ENCODE measurements around the gene TUBGCP3. TPM values are rescaled to one million over a fixed set of nuclear protein-coding genes. Genes with fewer than 3 reads are reported as not detected.

The TUBGCP3 gene
- total and polyA plus RNA-seq, 2 experiments from 2014 or later: 12.8 to 40.2 TPM

DNA sequence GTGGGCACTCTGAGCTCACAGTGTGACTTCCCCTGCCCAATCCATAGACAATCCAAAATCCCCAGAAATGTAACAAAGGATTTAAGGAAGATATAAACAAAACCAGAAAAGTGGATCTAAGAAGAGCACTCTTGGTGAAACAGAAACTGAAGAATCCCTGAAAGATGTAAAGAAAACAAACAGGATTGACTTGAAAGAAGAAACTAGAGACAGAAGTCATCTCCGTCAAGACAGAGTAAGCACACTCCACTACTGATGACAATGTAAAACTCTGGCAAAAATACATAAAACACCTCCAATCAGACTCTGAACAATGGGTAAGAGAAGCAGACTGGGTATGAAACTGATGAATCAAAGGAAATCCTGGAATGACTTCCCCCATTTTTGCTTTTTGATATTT, 13.5 kb downstream of the TUBGCP3 start:
- no peaks in the 10 kb centered on the region for H3F3A ChIP-seq (replicated peaks; ENCODE audit: low read depth)
- peaks cover 17% of the 10 kb centered on the region for H3K36me3 Mint-ChIP-seq (ENCODE audit: low read depth)
- ATAC-seq (no peak), DNase-seq (ENCODE audit: low spot score) (no peak)
- H3K36me3 ChIP-seq (ENCODE audit: insufficient read depth): 0 out of 2 replicates have a peak, but pooled peaks cover 2% of the 10 kb centered on the region
- H3K4me1 Mint-ChIP-seq: peaks cover 43% of the 10 kb centered on the region
- H3K27ac ChIP-seq (ENCODE audit: low read depth): 0 out of 2 replicates have a peak overlapping the region, but pooled peaks have one; percentile 16
- H2AFZ ChIP-seq: no peak overlapping the region
- H3K4me3 Mint-ChIP-seq: no peak overlapping the region
- peaks cover 45% of the 10 kb centered on the region for H3K4me1 ChIP-seq (ENCODE audit: insufficient read depth)
- no peak overlapping the region for H3K4me2 ChIP-seq
- peaks cover 19% of the 10 kb centered on the region for H4K20me1 ChIP-seq (replicated peaks; ENCODE audit: insufficient read depth)
- TF ChIP-seq CREB1 (CRISPR knock-in tag; IDR thresholded peaks at IDR 0.05; ENCODE audit: low read depth) (no peak), NANOG (IDR thresholded peaks at IDR 0.05; ENCODE audit: borderline replicate concordance) (no peak), POLR2AphosphoS5 (IDR thresholded peaks at IDR 0.05; ENCODE audit: low read depth) (no peak), ZNF114 (CRISPR knock-in tag; IDR thresholded peaks at IDR 0.05) (no peak), EZH2 (IDR thresholded peaks at IDR 0.05; ENCODE audit: low read depth, unreplicated experiment) (no peak), STAT1 (IDR thresholded peaks at IDR 0.05; ENCODE audit: unreplicated experiment) (no peak), EZH2phosphoT487 (IDR thresholded peaks at IDR 0.05; ENCODE audit: unreplicated experiment) (no peak), JUNB (IDR thresholded peaks at IDR 0.05; ENCODE audit: unreplicated experiment) (no peak), ZNF331 (CRISPR knock-in tag; IDR thresholded peaks at IDR 0.05; ENCODE audit: low read depth) (no peak)
- TF ChIP-seq, protein P1, sequence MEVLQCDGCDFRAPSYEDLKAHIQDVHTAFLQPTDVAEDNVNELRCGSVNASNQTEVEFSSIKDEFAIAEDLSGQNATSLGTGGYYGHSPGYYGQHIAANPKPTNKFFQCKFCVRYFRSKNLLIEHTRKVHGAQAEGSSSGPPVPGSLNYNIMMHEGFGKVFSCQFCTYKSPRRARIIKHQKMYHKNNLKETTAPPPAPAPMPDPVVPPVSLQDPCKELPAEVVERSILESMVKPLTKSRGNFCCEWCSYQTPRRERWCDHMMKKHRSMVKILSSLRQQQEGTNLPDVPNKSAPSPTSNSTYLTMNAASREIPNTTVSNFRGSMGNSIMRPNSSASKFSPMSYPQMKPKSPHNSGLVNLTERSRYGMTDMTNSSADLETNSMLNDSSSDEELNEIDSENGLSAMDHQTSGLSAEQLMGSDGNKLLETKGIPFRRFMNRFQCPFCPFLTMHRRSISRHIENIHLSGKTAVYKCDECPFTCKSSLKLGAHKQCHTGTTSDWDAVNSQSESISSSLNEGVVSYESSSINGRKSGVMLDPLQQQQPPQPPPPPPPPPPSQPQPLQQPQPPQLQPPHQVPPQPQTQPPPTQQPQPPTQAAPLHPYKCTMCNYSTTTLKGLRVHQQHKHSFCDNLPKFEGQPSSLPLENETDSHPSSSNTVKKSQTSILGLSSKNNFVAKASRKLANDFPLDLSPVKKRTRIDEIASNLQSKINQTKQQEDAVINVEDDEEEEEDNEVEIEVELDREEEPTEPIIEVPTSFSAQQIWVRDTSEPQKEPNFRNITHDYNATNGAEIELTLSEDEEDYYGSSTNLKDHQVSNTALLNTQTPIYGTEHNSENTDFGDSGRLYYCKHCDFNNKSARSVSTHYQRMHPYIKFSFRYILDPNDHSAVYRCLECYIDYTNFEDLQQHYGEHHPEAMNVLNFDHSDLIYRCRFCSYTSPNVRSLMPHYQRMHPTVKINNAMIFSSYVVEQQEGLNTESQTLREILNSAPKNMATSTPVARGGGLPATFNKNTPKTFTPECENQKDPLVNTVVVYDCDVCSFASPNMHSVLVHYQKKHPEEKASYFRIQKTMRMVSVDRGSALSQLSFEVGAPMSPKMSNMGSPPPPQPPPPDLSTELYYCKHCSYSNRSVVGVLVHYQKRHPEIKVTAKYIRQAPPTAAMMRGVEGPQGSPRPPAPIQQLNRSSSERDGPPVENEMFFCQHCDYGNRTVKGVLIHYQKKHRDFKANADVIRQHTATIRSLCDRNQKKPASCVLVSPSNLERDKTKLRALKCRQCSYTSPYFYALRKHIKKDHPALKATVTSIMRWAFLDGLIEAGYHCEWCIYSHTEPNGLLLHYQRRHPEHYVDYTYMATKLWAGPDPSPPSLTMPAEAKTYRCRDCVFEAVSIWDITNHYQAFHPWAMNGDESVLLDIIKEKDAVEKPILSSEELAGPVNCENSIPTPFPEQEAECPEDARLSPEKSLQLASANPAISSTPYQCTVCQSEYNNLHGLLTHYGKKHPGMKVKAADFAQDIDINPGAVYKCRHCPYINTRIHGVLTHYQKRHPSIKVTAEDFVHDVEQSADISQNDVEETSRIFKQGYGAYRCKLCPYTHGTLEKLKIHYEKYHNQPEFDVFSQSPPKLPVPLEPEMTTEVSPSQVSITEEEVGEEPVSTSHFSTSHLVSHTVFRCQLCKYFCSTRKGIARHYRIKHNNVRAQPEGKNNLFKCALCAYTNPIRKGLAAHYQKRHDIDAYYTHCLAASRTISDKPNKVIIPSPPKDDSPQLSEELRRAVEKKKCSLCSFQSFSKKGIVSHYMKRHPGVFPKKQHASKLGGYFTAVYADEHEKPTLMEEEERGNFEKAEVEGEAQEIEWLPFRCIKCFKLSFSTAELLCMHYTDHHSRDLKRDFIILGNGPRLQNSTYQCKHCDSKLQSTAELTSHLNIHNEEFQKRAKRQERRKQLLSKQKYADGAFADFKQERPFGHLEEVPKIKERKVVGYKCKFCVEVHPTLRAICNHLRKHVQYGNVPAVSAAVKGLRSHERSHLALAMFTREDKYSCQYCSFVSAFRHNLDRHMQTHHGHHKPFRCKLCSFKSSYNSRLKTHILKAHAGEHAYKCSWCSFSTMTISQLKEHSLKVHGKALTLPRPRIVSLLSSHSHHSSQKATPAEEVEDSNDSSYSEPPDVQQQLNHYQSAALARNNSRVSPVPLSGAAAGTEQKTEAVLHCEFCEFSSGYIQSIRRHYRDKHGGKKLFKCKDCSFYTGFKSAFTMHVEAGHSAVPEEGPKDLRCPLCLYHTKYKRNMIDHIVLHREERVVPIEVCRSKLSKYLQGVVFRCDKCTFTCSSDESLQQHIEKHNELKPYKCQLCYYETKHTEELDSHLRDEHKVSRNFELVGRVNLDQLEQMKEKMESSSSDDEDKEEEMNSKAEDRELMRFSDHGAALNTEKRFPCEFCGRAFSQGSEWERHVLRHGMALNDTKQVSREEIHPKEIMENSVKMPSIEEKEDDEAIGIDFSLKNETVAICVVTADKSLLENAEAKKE (CRISPR knock-in tag; IDR thresholded peaks at IDR 0.05): no peak
- TF ChIP-seq, protein P2, sequence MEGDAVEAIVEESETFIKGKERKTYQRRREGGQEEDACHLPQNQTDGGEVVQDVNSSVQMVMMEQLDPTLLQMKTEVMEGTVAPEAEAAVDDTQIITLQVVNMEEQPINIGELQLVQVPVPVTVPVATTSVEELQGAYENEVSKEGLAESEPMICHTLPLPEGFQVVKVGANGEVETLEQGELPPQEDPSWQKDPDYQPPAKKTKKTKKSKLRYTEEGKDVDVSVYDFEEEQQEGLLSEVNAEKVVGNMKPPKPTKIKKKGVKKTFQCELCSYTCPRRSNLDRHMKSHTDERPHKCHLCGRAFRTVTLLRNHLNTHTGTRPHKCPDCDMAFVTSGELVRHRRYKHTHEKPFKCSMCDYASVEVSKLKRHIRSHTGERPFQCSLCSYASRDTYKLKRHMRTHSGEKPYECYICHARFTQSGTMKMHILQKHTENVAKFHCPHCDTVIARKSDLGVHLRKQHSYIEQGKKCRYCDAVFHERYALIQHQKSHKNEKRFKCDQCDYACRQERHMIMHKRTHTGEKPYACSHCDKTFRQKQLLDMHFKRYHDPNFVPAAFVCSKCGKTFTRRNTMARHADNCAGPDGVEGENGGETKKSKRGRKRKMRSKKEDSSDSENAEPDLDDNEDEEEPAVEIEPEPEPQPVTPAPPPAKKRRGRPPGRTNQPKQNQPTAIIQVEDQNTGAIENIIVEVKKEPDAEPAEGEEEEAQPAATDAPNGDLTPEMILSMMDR (conservative IDR thresholded peaks at IDR 0.05; ENCODE audit: low read depth in 2 of 2): no peak
- TF ChIP-seq, protein P3, sequence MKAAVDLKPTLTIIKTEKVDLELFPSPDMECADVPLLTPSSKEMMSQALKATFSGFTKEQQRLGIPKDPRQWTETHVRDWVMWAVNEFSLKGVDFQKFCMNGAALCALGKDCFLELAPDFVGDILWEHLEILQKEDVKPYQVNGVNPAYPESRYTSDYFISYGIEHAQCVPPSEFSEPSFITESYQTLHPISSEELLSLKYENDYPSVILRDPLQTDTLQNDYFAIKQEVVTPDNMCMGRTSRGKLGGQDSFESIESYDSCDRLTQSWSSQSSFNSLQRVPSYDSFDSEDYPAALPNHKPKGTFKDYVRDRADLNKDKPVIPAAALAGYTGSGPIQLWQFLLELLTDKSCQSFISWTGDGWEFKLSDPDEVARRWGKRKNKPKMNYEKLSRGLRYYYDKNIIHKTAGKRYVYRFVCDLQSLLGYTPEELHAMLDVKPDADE (IDR thresholded peaks at IDR 0.05): no peak
- TF ChIP-seq, protein P4, sequence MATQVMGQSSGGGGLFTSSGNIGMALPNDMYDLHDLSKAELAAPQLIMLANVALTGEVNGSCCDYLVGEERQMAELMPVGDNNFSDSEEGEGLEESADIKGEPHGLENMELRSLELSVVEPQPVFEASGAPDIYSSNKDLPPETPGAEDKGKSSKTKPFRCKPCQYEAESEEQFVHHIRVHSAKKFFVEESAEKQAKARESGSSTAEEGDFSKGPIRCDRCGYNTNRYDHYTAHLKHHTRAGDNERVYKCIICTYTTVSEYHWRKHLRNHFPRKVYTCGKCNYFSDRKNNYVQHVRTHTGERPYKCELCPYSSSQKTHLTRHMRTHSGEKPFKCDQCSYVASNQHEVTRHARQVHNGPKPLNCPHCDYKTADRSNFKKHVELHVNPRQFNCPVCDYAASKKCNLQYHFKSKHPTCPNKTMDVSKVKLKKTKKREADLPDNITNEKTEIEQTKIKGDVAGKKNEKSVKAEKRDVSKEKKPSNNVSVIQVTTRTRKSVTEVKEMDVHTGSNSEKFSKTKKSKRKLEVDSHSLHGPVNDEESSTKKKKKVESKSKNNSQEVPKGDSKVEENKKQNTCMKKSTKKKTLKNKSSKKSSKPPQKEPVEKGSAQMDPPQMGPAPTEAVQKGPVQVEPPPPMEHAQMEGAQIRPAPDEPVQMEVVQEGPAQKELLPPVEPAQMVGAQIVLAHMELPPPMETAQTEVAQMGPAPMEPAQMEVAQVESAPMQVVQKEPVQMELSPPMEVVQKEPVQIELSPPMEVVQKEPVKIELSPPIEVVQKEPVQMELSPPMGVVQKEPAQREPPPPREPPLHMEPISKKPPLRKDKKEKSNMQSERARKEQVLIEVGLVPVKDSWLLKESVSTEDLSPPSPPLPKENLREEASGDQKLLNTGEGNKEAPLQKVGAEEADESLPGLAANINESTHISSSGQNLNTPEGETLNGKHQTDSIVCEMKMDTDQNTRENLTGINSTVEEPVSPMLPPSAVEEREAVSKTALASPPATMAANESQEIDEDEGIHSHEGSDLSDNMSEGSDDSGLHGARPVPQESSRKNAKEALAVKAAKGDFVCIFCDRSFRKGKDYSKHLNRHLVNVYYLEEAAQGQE (IDR thresholded peaks at IDR 0.05; ENCODE audit: unreplicated experiment): no peak
- H3K27me3 ChIP-seq (ENCODE audit: insufficient read depth): no peaks in the 10 kb centered on the region
- H3K4me3 ChIP-seq: no peak overlapping the region
- H3K27me3 Mint-ChIP-seq (ENCODE audit: insufficient read depth, low read depth, poor library complexity): peaks cover 2% of the 10 kb centered on the region
- H3K9me2 ChIP-seq (ENCODE audit: insufficient read depth): no peaks in the 10 kb centered on the region
- H3K79me2 ChIP-seq (replicated peaks; ENCODE audit: insufficient read depth): peaks cover 95% of the 10 kb centered on the region
- peaks cover 6% of the 10 kb centered on the region for H3K9me3 Mint-ChIP-seq
- 0 out of 2 replicates have a peak overlapping the region, but pooled peaks have one; percentile 18 for H3K27ac Mint-ChIP-seq
